ENCODE measurements around the gene NELFE.

DNA sequence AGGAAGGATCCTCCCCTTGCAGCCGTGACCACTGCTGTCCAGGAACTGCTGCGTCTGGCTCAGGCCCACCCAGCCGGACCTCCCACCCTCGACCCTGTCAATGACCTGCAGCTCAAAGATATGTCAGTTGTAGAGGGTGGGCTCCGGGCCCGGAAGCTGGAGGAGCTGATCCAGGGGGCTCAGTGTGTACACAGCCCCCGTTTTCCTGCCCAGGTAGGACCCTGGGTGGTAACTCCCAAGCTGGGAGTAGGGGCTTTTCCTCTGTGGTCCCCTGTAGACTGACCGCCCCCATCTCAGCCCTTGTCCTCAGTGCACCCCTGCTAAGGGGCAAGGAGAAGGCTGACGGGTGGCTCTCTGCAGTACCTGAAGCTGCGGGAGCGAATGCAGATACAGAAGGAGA, 9.6 kb upstream of the NELFE start:
- TF ChIP-seq, protein P1, sequence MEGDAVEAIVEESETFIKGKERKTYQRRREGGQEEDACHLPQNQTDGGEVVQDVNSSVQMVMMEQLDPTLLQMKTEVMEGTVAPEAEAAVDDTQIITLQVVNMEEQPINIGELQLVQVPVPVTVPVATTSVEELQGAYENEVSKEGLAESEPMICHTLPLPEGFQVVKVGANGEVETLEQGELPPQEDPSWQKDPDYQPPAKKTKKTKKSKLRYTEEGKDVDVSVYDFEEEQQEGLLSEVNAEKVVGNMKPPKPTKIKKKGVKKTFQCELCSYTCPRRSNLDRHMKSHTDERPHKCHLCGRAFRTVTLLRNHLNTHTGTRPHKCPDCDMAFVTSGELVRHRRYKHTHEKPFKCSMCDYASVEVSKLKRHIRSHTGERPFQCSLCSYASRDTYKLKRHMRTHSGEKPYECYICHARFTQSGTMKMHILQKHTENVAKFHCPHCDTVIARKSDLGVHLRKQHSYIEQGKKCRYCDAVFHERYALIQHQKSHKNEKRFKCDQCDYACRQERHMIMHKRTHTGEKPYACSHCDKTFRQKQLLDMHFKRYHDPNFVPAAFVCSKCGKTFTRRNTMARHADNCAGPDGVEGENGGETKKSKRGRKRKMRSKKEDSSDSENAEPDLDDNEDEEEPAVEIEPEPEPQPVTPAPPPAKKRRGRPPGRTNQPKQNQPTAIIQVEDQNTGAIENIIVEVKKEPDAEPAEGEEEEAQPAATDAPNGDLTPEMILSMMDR (IDR thresholded peaks at IDR 0.05), result no peak
- TF ChIP-seq POLR2A (IDR thresholded peaks at IDR 0.05), result no peak
